Left ventricle myocardium superior (tissue), 1 donor: ENCODE results near the gene NR1H4. TPM values are rescaled to one million over a fixed set of nuclear protein-coding genes. Genes with fewer than 3 reads are reported as not detected.

ENCODE experiments used
- ATAC-seq: fragments of 200-7000 bp; cut with Tn5 transposase; one replicate; pipeline ENCODE4 v1.9.1; 2020; ENCODE audit warnings: mild to moderate bottlenecking, moderate library complexity
- DNase-seq: peaks from one replicate; pipeline ENCODE4 v3.0.0-alpha.2; 2020
- intact Hi-C: fragments of 100-400 bp; cut with micrococcal nuclease; formaldehyde crosslinking; loops from one replicate; pipeline ENCODE4 v1.11.0; 2022
- total RNA-seq: library from RNA; stranded (reverse); fragmentation: NEBNext Ultra II Directional; extraction: Animal tissue kit (Norgen Biotek cat#: 25700); gene quantifications from one replicate; pipeline ENCODE4 v1.2.1, GENCODE V29; 2021
- donor health status: DM: no; HTN: yes; CAD: no; lungs with severe emphysema.

Gene NR1H4
- total RNA-seq, 1 donor from 2014 or later: not detected

- ATAC-seq (peak; percentile 28), DNase-seq (peak; percentile 34)
- intact Hi-C loops: no loop called here
Observed at GRCh38 chr12:100608776-100609175, 135.1 kb downstream of the NR1H4 start.

DNA sequence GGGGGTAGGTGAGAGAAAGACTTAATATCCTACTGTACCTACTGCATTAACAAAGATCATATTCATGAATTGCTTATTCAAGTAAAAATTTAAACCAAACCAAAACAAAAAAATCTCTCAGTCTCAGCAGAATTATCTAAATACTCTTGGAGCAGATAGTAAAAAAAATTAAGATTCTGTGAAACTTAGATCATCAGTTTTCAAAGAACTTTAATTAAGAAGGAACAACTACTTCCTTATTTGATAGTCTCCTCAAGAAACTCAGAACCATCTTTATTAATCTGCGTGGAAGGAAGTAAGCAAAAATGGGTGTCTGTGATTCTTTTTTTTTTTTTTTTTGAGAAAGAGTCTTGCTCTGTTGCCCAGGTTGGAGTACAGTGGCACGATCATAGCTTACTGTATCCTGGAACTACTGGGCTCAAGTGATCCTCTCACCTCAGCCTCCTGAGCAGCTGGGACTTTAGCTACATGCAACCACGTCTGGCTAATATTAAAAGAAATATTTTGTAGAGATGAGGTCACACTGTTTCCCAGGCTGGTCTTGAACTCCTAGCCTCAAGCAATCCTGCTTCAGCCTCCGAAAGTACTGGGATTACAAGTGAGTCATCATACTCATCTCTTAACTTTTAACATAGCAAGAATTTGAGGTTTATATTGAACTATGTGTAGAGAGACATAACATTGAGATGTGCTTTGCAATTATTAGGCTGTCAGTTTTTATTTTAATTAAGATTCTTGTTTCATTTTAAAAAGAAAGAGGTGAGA lies 137.2 kb downstream of the NR1H4 start:
- intact Hi-C loops: loop anchor here (2.0 kb wide), 1 partner anchor 34 kb away; no protein-coding TSS in a partner anchor
- ATAC-seq (no peak), DNase-seq (no peak)

DNA sequence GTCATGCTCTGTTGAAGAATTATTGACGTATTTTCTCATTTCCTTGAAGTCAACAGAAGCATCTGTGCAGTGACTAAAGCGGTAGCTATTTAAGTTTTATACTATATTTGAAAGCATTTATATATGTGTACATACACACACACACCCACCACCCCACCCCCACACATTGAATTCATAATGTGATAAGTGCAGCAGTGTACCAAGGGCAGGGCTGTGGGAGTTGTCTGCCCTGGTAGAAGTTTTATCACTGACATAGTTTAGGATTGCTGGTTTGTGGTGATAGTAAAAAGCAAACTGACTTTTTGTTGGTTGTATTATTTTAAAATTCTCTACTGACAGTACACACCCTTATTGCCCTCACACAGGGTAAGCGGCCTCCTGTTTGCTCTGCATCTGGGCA lies 138.9 kb downstream of the NR1H4 start:
- DNase-seq (no peak), ATAC-seq (no peak)
- intact Hi-C loops: no loop called here

Other genes with a start within 250 kb of the NR1H4 start
- gene DEPDC4, start 206.8 kb upstream of the NR1H4 start, total RNA-seq: 0.40 TPM
- 29.7 TPM for gene SCYL2, start 206.7 kb upstream of the NR1H4 start, total RNA-seq
- gene SLC17A8, start 116.8 kb upstream of the NR1H4 start, total RNA-seq: not detected
- gene GAS2L3, start 99.8 kb downstream of the NR1H4 start, total RNA-seq: 2.5 TPM